Measurements from ENCODE around the gene FZR1. TPM values are rescaled to one million over a fixed set of nuclear protein-coding genes. Genes with fewer than 3 reads are reported as not detected.

The FZR1 gene
- total and polyA plus RNA-seq, 9 of the 15 experiments (the other 6 are each of a cell fraction or from before 2014, with no cell fraction given), result 0.18 to 48.0 (median 22.2) TPM

- WGBS (ENCODE audit: insufficient coverage, low coverage, missing lambda C conversion rate), result 84% methylated on average over 11 of the region's 19 CpGs
- no peak overlapping the region for H3K9ac ChIP-seq (ENCODE audit: insufficient read depth in 1 of 2, low read depth in 2 of 2, low read length in 2 of 2)
- H3K79me2 ChIP-seq (ENCODE audit: control insufficient read depth, insufficient read depth, low read length), result peaks cover 5% of the 10 kb centered on the region; the same call in 2 of the 3 replicates
- no peak overlapping the region for H3K27ac ChIP-seq (ENCODE audit: extremely low read depth, low read depth, low read length)
- POLR2A ChIA-PET, result no interaction called here
- ATAC-seq, result no peak
- DNase-seq (ENCODE audit: extremely low read depth in 1 of 4, low spot score in 3 of 4), result peak in 1 of 4 experiments; percentile 19
- peaks cover 0 to 47% of the 10 kb centered on the region in 2 experiments; a peak in 2 of 5 replicates for H3K4me1 ChIP-seq (replicated peaks in 1 of 2; ENCODE audit: control insufficient read depth in 2 of 2, insufficient read depth in 2 of 2, low read length in 2 of 2)
- CTCF ChIA-PET (ENCODE audit: low intra/inter-chr PET ratio), result no interaction called here
- no peak overlapping the region for H2AFZ ChIP-seq (ENCODE audit: low read depth, low read length)
- no TSS peak for BruUV-seq (replicated peaks)
- in situ Hi-C loops (cut with MboI), result no loop called here
- intact Hi-C loops (cut with micrococcal nuclease), result no loop called here
- no peak for FAIRE-seq
- peaks cover 8% of the 10 kb centered on the region for H4K20me1 ChIP-seq (replicated peaks; ENCODE audit: control insufficient read depth, insufficient read depth, low read length)
- H3K9me1 ChIP-seq (ENCODE audit: control insufficient read depth, insufficient read depth, low read length), result no peaks in the 10 kb centered on the region
- no peaks in the 10 kb centered on the region for H3K27me3 ChIP-seq (ENCODE audit: control insufficient read depth in 2 of 2, insufficient read depth in 2 of 2, low read length in 2 of 2)
- peaks cover 88% of the 10 kb centered on the region for H3K36me3 ChIP-seq (ENCODE audit: control insufficient read depth, insufficient read depth, low read length)
- H3K4me2 ChIP-seq (ENCODE audit: insufficient read depth, low read length), result no peak overlapping the region
- no peak overlapping the region for H3K4me3 ChIP-seq
- no peaks in the 10 kb centered on the region for H3K9me3 ChIP-seq (replicated peaks; ENCODE audit: control insufficient read depth, insufficient read depth, low read depth, low read length)
- 0 out of 4 replicates have a peak, but pooled peaks of 1 of the 2 experiments have one; percentile 23 for TF ChIP-seq TEAD1 (CRISPR knock-in tag; IDR thresholded peaks at IDR 0.05)
- TF ChIP-seq ZFP36 (IDR thresholded peaks at IDR 0.05; ENCODE audit: low read depth, low read length, partially characterized antibody), result peak; percentile 78
- no peak for TF ChIP-seq TFAP4 (CRISPR knock-in tag; IDR thresholded peaks at IDR 0.05; ENCODE audit: borderline replicate concordance)
- TF ChIP-seq ZNF780A (CRISPR knock-in tag; IDR thresholded peaks at IDR 0.05), result no peak
- TF ChIP-seq RNF2 (IDR thresholded peaks at IDR 0.05), result no peak
- peak; percentile 49; the same call in 1 of the 2 replicates for TF ChIP-seq ZBTB33 (CRISPR knock-in tag; IDR thresholded peaks at IDR 0.05)
- peak in 1 of 2 experiments; percentile 37; a peak in 1 of 4 replicates for TF ChIP-seq RCOR1 (IDR thresholded peaks at IDR 0.05; ENCODE audit: borderline replicate concordance in 1 of 2, low read depth in 2 of 2, low read length in 2 of 2)
- no peak for TF ChIP-seq HIVEP1 (CRISPR knock-in tag; IDR thresholded peaks at IDR 0.05)
- TF ChIP-seq ZBTB43 (CRISPR knock-in tag; IDR thresholded peaks at IDR 0.05), result no peak
- no peak for TF ChIP-seq SRSF7 (optimal IDR thresholded peaks at IDR 0.05; ENCODE audit: low read depth, low read length)
- TF ChIP-seq ZBTB7A (IDR thresholded peaks at IDR 0.05; ENCODE audit: borderline replicate concordance, control insufficient read depth, low read depth, low read length), result 0 out of 2 replicates have a peak, but pooled peaks have one; percentile 9
- TF ChIP-seq ZNF740 (CRISPR knock-in tag; IDR thresholded peaks at IDR 0.05), result 0 out of 2 replicates have a peak, but pooled peaks have one; percentile 40
- TF ChIP-seq ZNF740 (tag; IDR thresholded peaks at IDR 0.05), result no peak
- peak; percentile 64 for TF ChIP-seq BCOR (IDR thresholded peaks at IDR 0.05)
- no peak for TF ChIP-seq CC2D1A (IDR thresholded peaks at IDR 0.05)
- TF ChIP-seq ZFX (CRISPR knock-in tag; IDR thresholded peaks at IDR 0.05), result no peak
- TF ChIP-seq ZNF263 (CRISPR knock-in tag; IDR thresholded peaks at IDR 0.05; ENCODE audit: borderline replicate concordance), result 0 out of 2 replicates have a peak, but pooled peaks have one; percentile 30
These were observed 47.7 kb upstream of the FZR1 start for GRCh38 chr19:3458229-3459088.
